Measurements from ENCODE around the gene APIP.

Gene APIP

DNA sequence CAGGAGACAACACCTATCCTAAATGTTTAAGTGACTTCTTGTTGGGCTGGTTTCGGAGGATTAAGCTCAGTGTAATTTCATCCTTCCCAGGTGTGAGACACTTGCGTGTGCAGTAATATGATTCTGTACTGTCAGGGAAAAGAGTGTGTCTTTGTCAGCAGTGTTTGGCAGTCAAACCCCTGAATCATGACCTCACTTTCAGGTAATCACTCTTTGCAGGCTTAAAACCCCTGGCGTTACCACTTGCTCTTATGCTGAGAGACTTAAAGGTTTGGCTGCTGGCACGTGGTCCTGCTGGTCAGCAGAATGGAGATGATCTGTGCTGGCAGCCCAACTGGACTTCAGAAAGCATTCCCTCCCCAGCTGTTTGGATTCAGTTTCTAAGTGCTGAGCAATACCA, 56.1 kb downstream of the APIP start:
- Histone ChIP-seq H3K4me1 (ENCODE audit: control insufficient read depth, insufficient read depth, low read length) (no peaks in the 10 kb centered on the region), H3K4me3 (ENCODE audit: low read depth, low read length) (no peak overlapping the region), H3K27ac (ENCODE audit: extremely low read depth, low read depth, low read length) (no peak overlapping the region), H3K36me3 (ENCODE audit: control insufficient read depth in 2 of 2, insufficient read depth in 1 of 2, low read length in 2 of 2) (no peaks in the 10 kb centered on the region), H3K9me3 (ENCODE audit: control insufficient read depth, insufficient read depth, low read depth, low read length) (no peaks in the 10 kb centered on the region)
- POLR2A ChIA-PET: no interaction called here
- TF ChIP-seq, protein P1, sequence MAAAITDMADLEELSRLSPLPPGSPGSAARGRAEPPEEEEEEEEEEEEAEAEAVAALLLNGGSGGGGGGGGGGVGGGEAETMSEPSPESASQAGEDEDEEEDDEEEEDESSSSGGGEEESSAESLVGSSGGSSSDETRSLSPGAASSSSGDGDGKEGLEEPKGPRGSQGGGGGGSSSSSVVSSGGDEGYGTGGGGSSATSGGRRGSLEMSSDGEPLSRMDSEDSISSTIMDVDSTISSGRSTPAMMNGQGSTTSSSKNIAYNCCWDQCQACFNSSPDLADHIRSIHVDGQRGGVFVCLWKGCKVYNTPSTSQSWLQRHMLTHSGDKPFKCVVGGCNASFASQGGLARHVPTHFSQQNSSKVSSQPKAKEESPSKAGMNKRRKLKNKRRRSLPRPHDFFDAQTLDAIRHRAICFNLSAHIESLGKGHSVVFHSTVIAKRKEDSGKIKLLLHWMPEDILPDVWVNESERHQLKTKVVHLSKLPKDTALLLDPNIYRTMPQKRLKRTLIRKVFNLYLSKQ (tag by site-specific recombination; IDR thresholded peaks at IDR 0.05; ENCODE audit: borderline replicate concordance): no peak
- TF ChIP-seq ZNF558 (tag by site-specific recombination; IDR thresholded peaks at IDR 0.05) (no peak), KLF7 (tag by site-specific recombination; IDR thresholded peaks at IDR 0.05; ENCODE audit: borderline replicate concordance) (no peak), ZNF768 (tag by site-specific recombination; IDR thresholded peaks at IDR 0.05) (no peak), ZNF747 (tag by site-specific recombination; IDR thresholded peaks at IDR 0.05) (no peak), ZNF132 (tag by site-specific recombination; IDR thresholded peaks at IDR 0.05; ENCODE audit: borderline replicate concordance) (no peak), YY1 (tag by site-specific recombination; IDR thresholded peaks at IDR 0.05) (no peak), ZNF155 (tag by site-specific recombination; IDR thresholded peaks at IDR 0.05) (no peak), ZIC2 (tag by site-specific recombination; IDR thresholded peaks at IDR 0.05) (no peak), IKZF3 (tag by site-specific recombination; IDR thresholded peaks at IDR 0.05) (no peak), ZXDB (tag by site-specific recombination; IDR thresholded peaks at IDR 0.05) (no peak)
- TF ChIP-seq, protein P2, sequence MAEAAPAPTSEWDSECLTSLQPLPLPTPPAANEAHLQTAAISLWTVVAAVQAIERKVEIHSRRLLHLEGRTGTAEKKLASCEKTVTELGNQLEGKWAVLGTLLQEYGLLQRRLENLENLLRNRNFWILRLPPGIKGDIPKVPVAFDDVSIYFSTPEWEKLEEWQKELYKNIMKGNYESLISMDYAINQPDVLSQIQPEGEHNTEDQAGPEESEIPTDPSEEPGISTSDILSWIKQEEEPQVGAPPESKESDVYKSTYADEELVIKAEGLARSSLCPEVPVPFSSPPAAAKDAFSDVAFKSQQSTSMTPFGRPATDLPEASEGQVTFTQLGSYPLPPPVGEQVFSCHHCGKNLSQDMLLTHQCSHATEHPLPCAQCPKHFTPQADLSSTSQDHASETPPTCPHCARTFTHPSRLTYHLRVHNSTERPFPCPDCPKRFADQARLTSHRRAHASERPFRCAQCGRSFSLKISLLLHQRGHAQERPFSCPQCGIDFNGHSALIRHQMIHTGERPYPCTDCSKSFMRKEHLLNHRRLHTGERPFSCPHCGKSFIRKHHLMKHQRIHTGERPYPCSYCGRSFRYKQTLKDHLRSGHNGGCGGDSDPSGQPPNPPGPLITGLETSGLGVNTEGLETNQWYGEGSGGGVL (tag by site-specific recombination; IDR thresholded peaks at IDR 0.05): no peak
- TF ChIP-seq, protein P3, sequence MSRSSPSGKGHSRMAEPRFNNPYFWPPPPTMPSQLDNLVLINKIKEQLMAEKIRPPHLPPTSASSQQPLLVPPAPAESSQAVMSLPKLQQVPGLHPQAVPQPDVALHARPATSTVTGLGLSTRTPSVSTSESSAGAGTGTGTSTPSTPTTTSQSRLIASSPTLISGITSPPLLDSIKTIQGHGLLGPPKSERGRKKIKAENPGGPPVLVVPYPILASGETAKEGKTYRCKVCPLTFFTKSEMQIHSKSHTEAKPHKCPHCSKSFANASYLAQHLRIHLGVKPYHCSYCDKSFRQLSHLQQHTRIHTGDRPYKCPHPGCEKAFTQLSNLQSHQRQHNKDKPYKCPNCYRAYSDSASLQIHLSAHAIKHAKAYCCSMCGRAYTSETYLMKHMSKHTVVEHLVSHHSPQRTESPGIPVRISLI (tag by site-specific recombination; IDR thresholded peaks at IDR 0.05): no peak
- TF ChIP-seq, protein P4, sequence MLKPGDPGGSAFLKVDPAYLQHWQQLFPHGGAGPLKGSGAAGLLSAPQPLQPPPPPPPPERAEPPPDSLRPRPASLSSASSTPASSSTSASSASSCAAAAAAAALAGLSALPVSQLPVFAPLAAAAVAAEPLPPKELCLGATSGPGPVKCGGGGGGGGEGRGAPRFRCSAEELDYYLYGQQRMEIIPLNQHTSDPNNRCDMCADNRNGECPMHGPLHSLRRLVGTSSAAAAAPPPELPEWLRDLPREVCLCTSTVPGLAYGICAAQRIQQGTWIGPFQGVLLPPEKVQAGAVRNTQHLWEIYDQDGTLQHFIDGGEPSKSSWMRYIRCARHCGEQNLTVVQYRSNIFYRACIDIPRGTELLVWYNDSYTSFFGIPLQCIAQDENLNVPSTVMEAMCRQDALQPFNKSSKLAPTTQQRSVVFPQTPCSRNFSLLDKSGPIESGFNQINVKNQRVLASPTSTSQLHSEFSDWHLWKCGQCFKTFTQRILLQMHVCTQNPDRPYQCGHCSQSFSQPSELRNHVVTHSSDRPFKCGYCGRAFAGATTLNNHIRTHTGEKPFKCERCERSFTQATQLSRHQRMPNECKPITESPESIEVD (tag by site-specific recombination; IDR thresholded peaks at IDR 0.05): no peak
- TF ChIP-seq, protein P5, sequence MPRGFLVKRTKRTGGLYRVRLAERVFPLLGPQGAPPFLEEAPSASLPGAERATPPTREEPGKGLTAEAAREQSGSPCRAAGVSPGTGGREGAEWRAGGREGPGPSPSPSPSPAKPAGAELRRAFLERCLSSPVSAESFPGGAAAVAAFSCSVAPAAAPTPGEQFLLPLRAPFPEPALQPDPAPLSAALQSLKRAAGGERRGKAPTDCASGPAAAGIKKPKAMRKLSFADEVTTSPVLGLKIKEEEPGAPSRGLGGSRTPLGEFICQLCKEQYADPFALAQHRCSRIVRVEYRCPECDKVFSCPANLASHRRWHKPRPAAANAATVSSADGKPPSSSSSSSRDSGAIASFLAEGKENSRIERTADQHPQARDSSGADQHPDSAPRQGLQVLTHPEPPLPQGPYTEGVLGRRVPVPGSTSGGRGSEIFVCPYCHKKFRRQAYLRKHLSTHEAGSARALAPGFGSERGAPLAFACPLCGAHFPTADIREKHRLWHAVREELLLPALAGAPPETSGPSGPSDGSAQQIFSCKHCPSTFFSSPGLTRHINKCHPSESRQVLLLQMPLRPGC (tag by site-specific recombination; IDR thresholded peaks at IDR 0.05): no peak
- TF ChIP-seq, protein P6, sequence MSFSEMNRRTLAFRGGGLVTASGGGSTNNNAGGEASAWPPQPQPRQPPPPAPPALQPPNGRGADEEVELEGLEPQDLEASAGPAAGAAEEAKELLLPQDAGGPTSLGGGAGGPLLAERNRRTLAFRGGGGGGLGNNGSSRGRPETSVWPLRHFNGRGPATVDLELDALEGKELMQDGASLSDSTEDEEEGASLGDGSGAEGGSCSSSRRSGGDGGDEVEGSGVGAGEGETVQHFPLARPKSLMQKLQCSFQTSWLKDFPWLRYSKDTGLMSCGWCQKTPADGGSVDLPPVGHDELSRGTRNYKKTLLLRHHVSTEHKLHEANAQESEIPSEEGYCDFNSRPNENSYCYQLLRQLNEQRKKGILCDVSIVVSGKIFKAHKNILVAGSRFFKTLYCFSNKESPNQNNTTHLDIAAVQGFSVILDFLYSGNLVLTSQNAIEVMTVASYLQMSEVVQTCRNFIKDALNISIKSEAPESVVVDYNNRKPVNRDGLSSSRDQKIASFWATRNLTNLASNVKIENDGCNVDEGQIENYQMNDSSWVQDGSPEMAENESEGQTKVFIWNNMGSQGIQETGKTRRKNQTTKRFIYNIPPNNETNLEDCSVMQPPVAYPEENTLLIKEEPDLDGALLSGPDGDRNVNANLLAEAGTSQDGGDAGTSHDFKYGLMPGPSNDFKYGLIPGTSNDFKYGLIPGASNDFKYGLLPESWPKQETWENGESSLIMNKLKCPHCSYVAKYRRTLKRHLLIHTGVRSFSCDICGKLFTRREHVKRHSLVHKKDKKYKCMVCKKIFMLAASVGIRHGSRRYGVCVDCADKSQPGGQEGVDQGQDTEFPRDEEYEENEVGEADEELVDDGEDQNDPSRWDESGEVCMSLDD (tag by site-specific recombination; IDR thresholded peaks at IDR 0.05): no peak
- CTCF ChIA-PET: interaction anchor here (0.9 kb wide), 1 partner anchor 9 kb away, joined by 6 read pairs; no protein-coding TSS in a partner anchor
